Vein endothelial cell (primary cell): ENCODE measurements around the gene ZRANB2. TPM values are rescaled to one million over a fixed set of nuclear protein-coding genes. Genes with fewer than 3 reads are reported as not detected.
A peak's percentile ranks its signal among the peaks of the same experiment; 100 is the strongest.

Experiments used
- small RNA-seq: library from RNA; depleted of rRNA; stranded (forward); fragments of <200 nt; gene quantifications from one replicate; pipeline ENCODE3, GENCODE V24; 2012
- total RNA-seq: library from RNA; depleted of rRNA; stranded (reverse); fragments of >200 nt; gene quantifications from 2 replicates; pipeline ENCODE4 v1.2.3, GENCODE V29; 2012

ZRANB2 gene
- total RNA-seq: 28.1 and 38.6 TPM in 2 replicates

GRCh38 chr1:71080739-71081696 lies at the start of gene ZRANB2:
Gene ZRANB2, minus strand, starts transcription at chr1:71081035. Its CDS starts 40 bp downstream, at chr1:71080995.

GRCh38 chr1:71047635-71048607 lies 32.9 kb downstream of the ZRANB2 start, which contains the start of gene PTGER3:
Gene PTGER3, minus strand, starts transcription at chr1:71047816. Its CDS starts 239 bp downstream, at chr1:71047577.

Small RNA genes within 50 kb of the gene (small RNA-seq; reads per million reads assigned to genes)
- gene MIR186: 37.0 reads per million, percentile 98 among the genes with 10 or more reads in this experiment

Other genes with a start within 250 kb of the ZRANB2 start
- not detected in 2 replicates for gene PTGER3, start 33.2 kb downstream of the ZRANB2 start, total RNA-seq